CD4-positive, alpha-beta T cell treated with Interleukin-17A for 4 hours (primary cell): ENCODE results near the gene TSC22D4.

Source experiments
- DNase-seq: peaks from one replicate; pipeline ENCODE4 v3.0.0-alpha.2; 2020; ENCODE audit warnings: mixed read lengths

Gene TSC22D4

DNA sequence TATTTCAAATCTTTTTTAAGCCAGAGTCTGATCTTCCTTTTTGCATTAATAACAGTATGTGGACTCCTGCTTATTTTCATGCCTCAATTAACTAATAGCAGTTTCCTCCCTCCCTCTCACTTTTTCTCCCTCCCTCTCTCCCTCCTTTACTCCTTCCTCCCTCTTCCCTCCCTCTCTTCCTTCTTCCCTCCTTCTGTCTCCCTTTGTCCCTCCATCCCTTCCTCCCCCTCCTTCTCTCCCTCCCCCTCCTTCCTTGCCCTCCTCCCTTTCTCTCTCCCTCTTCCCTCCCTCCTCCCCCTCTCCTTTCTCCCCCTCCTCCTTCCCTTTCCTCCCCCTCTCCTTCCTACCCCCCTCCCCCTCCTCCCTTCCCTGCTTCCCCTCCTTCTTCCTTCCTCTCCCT is 52.5 kb downstream of the TSC22D4 start:
- DNase-seq: no peak

DNA sequence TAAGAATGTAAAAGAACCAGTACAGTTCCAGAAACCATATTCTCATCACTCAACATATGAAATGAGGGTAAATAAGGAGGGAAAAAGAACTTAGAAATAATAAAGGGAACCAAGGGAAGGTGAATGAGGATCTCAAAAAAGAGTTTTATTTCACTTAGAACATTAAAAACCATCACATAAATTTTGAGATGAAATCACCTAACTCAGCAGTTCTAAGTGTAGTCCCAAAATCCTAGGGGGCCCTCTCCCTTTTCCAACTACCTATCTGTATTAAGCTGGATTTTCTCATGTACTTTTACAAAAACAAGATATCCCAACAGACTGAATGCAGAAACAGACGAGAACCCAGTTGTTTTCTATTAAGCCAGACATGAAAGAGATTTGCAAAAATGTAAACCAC is 53.7 kb downstream of the TSC22D4 start:
- DNase-seq: no peak

DNA sequence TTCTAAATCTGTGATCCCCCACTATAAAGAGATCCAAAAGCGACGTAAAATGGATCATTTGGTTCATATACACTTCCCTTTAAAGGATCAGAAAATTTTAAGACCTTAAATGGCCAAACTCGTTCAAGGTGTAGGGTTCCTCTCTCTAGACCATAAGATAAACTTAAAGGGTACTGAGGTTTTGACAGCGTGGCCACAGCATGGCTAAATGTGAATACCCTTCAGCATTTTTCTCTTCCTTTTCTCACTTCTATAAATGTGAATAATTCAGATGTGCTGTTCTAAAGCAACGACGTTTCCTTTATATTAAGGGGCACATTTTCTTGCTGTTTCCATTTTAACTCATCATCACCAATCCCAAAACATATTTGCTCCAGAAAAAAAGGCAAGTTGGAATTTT is 55.7 kb downstream of the TSC22D4 start:
- DNase-seq: no peak

GRCh38 chr7:100419660-100420226 is 59.3 kb downstream of the TSC22D4 start:
- no peak for DNase-seq

DNA sequence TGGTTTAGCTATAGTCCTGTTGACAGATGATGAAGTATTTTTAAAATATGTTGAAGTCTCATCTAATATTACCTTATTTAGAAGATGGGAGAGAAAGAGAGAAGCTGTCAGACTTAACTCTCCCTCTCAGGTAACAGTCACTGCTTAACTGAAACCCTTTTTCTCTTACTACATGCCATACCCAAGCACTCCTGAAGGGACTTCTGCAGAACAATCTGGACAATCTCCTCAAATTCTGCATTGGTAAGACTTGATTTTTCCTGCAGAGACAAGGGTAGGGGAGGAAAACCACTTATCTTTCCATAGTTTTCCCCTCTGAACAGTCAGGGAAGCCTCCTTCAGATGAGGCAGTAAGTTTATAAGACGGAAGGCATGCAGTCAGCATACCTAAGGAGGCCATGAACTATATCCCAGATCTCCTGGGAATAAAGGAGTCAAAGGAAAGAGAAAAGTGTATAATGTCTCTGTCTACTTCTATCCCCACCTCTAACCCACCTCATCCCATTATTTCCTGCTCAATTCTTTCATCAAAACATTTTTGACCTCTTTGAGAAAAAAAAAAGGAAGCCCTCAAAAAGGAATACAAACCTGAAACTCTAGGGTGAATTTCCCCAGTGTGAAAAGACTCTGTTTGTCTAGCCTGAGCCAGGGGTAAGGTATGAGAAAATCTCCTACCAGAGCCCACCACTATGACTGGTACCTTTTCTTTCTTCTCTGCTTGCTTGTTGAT is 59.9 kb downstream of the TSC22D4 start:
- DNase-seq: no peak
